ENCODE data around the gene LTBP3.

Gene LTBP3

GRCh38 chr11:65585396-65586246 is 27.5 kb upstream of the LTBP3 start:
- DNase-seq = no peak

DNA sequence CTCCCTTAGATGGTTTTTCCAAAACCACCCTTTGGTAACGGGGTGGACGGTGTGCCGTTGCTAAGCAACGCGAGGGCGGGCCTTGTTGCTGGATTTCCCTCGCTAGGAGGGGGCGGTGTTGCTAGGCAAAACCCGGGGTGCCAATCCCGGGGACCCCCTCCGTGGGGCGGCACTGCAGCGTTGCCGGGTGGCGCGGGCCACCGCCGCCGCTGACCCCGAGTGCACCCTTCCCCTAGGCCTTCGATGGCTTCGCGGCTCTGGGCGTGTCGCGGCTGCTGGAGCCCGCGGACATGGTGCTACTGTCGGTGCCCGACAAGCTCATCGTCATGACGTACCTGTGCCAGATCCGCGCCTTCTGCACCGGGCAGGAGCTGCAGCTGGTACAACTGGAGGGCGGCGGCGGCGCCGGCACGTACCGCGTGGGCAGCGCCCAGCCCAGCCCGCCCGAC is 26.6 kb upstream of the LTBP3 start:
- no peak for DNase-seq

DNA sequence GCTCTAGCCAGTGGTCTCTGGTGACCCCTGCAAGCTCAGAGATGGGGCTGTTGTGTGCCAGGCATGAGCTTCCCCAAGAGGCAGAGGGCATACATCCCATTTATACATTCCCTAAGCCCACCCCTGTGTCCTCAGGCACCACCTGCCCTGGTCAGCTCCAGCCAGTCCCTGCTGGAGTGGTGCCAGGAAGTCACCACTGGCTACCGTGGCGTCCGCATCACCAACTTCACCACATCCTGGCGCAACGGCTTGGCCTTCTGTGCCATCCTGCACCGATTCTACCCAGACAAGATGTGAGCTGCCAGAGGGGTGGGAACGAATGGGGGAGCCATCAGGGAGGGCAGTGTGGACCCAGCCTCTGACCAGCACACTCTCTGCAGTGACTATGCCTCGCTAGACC is 25.9 kb upstream of the LTBP3 start:
- DNase-seq = no peak

- DNase-seq = no peak
These were observed 25.4 kb upstream of the LTBP3 start for GRCh38 chr11:65583589-65583988.

- DNase-seq = no peak
These were observed 23.8 kb upstream of the LTBP3 start for GRCh38 chr11:65581928-65582327.

DNA sequence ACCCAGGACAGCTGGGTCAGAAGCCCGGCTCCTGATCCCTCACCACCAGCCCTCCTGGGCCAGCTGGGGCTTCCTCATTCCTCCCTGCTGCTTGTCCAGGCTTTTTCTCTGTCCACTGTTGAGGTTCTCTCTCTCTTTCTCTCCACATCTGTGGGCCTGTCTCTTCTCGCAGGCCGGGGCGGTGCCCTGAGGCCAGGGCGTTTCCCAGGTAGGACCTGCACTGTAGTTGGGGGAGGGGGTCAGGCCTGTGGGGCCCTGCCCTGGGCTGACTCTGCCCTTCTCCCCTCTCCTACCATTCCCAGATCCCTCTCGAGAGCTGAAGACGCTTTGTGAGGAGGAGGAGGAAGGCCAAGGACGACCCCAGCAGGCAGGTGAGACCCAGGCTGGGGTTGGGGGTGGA is 22.6 kb upstream of the LTBP3 start:
- DNase-seq = no peak

DNA sequence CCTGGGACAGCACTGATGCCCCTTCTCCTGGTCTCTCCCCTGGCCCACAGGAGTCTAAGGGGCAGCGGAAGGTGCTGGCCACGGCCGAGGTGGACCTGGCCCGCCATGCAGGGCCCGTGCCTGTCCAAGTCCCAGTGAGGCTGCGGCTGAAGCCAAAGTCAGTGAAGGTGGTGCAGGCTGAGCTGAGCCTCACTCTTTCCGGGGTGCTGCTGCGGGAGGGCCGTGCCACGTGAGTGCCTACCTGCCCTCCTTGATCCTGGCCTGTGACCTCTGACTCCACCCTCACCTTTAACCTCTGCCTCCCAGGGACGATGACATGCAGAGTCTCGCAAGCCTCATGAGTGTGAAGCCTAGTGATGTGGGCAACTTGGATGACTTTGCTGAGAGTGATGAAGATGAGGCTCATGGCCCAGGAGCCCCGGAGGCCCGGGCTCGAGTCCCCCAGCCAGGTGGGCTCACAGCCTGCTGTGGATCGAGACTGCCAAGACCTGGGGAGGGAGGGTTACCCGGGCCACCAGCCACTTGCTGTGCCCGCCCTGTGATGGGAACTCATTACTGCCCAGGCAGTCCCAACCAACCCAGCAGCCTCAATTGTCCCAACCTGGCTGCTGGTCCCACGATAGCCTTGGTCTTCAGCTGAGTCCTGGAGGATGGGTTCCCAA is 22.0 kb upstream of the LTBP3 start:
- DNase-seq = no peak

DNA sequence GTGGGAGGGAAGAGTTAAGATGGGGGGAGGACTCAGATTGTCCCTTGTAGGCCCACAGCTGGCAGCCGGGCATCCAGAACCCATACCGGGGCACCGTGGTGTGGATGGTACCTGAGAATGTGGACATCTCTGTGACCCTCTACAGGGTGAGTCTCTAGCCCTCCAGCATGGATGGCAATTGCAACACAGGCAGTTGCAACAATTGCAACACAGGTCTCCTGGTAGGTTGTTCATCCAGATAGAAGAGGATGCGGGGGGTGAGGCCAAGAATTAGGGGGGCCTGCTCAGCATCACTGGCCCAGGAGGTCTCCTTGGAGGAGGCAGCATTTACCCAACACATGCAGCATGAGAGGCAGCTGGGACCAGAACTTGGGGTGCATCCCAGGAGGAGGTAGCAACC is 21.1 kb upstream of the LTBP3 start:
- no peak for DNase-seq

DNA sequence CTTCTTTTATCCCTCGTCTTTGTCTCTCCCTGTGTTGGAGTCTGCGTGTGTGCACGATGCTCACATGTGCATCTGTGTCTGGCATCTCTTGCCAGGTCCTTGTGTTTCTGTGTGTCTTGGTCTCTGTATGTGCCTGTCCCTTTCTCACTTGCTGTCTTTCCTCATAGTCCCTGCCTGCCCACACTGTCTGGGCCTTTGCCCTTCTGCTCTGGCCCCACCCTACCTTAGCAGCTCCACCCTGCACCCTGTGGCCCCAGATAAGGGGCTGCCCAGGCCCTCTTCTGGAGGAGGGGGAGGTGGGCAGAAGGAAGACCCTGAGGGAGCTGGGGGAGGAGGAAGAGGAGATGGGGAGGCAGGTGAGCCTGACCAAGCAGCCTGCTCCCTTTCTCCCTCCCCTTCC is 20.5 kb upstream of the LTBP3 start:
- no peak for DNase-seq

GRCh38 chr11:65578134-65578533 is 20.0 kb upstream of the LTBP3 start:
- no peak for DNase-seq

DNA sequence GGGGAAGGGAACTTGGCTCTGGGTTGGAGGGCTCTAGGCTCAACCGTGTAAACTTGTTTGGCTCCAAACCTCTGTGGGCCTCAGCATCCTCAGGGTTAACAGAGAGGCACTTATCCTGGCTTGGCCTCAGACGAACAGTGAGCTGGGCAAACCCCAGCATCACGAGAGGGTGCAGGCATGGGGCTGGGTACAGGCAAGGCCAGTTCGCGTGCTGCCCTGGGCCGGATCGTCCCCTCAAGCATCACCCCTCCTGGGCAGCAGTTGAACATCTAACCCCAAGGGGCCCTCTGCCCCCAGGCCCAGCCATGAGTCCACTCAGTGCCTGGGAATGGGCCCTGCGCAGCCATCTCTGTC is 19.6 kb upstream of the LTBP3 start:
- DNase-seq = no peak

DNA sequence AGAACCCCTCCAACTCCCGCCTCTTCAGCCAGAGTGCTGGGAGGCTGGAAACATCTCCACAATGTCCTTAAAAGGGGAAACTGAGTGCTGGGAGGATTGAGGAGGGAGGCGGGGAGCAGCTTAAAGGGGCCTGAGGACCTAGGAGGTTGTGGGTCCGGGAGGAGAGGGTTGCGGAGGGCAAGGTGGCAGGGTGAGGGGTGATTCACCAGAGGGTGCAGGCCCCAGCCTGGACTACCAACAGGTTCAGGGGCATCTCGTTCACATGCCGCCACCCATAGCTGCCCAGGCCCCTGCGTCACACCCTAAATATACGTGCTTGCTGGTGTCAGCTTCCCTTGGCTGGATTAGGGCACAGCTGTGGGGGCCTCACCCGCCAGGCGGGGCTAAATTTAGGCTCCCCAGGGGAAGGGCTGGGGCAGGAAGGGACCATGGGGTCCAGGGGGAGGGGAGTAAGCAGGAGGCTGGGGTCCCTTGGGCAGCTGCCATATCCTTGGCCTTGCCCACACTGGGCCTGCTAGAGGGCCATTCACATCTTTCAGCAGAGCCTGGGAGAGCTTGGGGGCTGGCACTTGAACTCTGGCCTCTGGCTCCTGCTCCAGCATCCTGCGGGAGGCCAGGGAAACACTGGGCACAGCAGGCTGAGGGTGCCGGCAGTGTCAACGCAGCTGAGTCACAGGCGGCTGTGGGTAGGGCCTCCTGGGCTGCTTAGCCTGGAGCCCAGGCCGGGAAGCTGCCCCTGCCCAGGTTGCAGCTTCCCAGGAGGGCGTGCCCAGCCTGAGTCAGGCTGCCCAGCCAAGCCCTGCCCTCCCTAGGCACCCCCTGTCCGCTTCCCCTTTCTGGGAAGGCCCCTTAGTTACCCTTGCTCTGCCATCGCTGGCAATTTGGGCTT is 19.0 kb upstream of the LTBP3 start:
- DNase-seq = peak; percentile 58

DNA sequence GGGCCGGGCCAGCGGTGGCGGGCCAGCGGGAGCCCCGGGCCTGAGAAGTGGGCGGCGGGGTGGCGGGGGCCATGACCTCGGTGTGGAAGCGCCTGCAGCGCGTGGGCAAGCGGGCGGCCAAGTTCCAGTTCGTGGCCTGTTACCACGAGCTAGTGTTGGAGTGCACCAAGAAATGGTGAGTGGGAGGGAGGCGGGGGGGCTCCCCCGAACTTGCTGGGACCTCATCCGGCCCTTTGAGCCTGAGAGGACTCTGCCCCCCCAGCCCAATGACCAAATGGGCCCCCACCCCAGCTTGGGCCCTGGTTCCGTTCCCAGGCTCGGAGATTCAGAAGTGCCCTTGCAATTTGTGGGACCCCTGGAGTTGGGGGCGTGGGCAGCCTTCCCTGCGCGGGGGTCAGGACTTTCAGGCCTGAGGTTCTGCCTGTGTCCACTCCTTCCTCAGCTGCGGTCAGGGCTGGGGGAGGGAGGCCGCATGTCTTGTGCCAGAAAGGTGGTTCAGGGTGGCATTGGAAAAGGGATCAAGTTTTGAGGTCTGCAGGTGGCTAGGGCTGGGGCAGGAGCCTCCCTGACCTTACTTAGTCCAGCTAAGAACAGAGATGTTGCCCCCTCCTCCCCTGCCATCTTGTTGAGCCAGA is 18.2 kb upstream of the LTBP3 start:
- peak; percentile 29 for DNase-seq

- peak; percentile 91 for DNase-seq
These were observed 17.5 kb upstream of the LTBP3 start, which contains the start of gene EHBP1L1 for GRCh38 chr11:65575568-65576231. Gene EHBP1L1, plus strand, starts transcription at chr11:65576053. Its CDS starts 250 bp downstream, at chr11:65576303.

DNA sequence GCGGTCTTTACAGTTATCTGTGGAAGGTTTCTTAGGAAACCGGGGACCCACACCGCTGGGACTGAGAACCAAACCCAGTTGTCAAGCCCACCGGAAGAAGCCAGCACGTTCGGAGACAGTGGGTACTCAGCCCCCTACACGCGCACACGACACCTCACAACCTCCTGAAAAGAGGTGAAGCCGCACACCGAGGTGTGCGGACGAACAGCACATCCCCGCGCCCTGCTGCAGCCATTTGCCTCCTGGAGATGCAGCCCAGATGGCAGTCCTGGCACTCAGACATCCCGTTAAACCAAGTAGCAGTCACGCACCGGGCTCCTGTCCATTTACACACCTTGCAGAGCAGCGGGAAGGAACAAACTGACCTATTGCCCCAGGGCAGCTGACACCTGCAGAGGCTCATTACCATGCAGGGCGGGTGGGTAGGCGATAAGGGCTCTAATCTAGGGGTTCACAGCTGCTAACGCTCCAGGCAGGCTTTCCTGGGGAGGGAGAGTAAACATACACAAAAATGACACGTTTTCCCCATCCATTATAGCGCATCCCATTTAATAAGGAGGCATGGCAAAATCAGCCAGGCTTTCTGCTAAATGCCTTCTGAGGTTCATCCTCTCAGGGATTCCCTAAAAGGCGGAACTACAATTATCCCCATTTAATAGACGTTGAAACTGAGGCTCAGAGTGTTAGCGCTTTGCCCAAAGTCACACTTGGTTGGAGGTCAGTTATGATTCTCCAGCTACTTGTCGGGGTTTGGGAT is 16.8 kb upstream of the LTBP3 start:
- no peak for DNase-seq

DNA sequence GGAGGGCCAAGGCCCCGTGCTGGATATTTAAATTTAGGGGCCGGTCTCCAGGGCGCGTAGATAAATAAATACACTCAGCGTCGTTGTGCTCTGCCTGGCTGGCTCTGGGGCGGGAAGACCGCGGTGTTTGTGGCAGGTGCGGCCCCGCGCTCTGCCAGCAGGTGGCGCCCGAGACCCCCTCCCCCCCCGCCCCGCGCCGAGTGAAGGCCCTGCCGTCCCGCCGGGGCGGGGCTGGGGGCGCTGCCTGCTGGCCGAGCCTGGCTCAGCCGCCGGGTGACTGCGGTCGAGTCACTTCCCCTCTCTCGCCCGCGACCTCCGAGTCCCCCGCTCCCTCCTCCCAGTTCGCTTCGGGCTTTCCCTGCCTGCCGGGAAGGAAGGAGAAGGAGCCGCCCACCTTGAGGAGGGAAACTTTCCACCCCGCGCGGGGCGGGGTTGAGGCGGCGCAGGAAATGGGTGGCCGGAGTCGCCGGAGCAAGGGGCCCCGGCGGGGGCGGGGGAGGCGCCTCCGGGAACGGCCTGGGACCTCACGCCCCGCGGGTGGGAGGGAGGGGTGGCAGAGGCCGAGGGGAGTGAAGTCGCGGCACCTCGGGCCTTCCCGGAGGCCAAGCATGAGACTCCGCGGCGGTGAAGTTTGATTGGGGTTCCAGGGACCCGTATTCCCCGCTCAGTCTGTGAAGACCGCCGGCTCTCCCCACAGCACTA is 16.1 kb upstream of the LTBP3 start:
- peak; percentile 92 for DNase-seq

GRCh38 chr11:65573391-65574079 is 15.4 kb upstream of the LTBP3 start:
- DNase-seq = no peak

DNA sequence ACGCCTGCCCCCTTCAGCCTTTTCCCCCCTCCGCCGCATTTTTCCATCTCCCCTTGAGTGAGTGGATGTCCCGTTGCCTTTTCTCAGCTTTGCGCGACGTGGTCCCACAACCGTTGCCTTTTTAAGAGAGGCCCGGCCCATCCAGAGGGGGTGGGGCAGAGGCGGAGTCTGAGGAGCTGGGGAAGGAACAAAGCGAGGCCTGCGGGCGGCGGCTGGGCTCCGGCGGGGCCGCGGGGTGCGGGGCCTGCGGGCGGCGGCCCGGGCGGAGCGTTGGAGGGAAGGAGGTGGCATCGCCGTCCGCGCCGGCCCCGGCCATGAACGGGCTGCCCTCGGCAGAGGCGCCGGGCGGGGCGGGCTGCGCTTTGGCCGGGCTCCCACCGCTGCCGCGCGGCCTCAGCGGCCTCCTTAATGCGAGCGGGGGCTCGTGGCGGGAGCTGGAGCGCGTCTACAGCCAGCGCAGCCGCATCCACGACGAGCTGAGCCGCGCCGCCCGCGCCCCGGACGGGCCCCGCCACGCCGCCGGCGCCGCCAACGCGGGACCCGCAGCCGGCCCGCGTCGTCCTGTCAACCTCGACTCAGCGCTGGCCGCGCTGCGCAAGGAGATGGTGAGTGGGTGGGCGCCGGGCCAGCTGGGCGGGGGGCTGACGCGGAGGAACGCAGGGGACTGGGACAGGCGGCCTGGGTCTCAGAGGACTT is 14.3 kb upstream of the LTBP3 start, which contains the start of gene FAM89B:
Gene FAM89B, plus strand, starts transcription at position 183 of the 696 bp plus-strand sequence. Its CDS starts 132 bp downstream, at position 315.
- peak; percentile 96 for DNase-seq

- peak; percentile 46 for DNase-seq
These were observed 13.8 kb upstream of the LTBP3 start for GRCh38 chr11:65571940-65572339.

All from CD4-positive, alpha-beta T cell treated with Interleukin-6 for 4 hours (primary cell).